Right lobe of liver (tissue), 6 donors: ENCODE results near the gene FUBP3. TPM values are rescaled to one million over a fixed set of nuclear protein-coding genes. Genes with fewer than 3 reads are reported as not detected.

ENCODE experiments used
- ATAC-seq, 4 donors: fragments of 200-7000 bp; cut with Tn5 transposase; one replicate each; pipeline ENCODE4 v1.9.1; 2020; ENCODE audit warnings: mild to moderate bottlenecking in 4 of 4, moderate library complexity in 4 of 4
- DNase-seq, 3 donors: peaks; one replicate each; pipeline ENCODE4 v3.0.0-alpha.2; 2020
- H3K27ac ChIP-seq, 3 donors: fragments of 200-600 bp; one replicate each; pipeline ENCODE4 v1.8.0; 2022
- H3K27me3 ChIP-seq, 2 donors: fragments of 200-600 bp; one replicate each; pipeline ENCODE4 v1.8.0; 2022
- H3K36me3 ChIP-seq, 4 donors: fragments of 200-600 bp; sonication (generic) in 1 of 4; one replicate each; pipeline versions ENCODE4 v1.5.1 to v1.8.0; 2017 to 2022; ENCODE audit warnings: control low read depth in 1 of 4
- H3K4me1 ChIP-seq, 4 donors: fragments of 200-600 bp; sonication (generic) in 1 of 4; one replicate each; pipeline versions ENCODE4 v1.5.1 to v1.8.0; 2017 to 2022; ENCODE audit warnings: control low read depth in 1 of 4
- H3K4me3 ChIP-seq, 3 donors: fragments of 200-600 bp; one replicate each; pipeline ENCODE4 v1.8.0; 2022
- H3K9me3 ChIP-seq, 4 donors: fragments of 200-600 bp; sonication (generic) in 1 of 4; one replicate each; pipeline versions ENCODE4 v1.5.1 to v1.8.0; 2017 to 2022; ENCODE audit warnings: control low read depth in 1 of 4
- POLR2A ChIP-seq: fragments of 450-650 bp; IDR thresholded peaks from one replicate; pipeline ENCODE4 v1.6.1; 2017; ENCODE audit warnings: antibody characterized with exemption, mild to moderate bottlenecking
- WGBS: methylation state at CpG from one replicate; pipeline ENCODE4 v1.1.6; 2018; ENCODE audit warnings: low coverage, low lambda C conversion rate; ENCODE audit not compliant: insufficient coverage; ENCODE audit errors: missing lambda C conversion rate; 5-methylcytosine and 5-hydroxymethylcytosine counted together
- intact Hi-C, 2 donors: fragments of 100-400 bp; cut with DNase I; formaldehyde crosslinking; loops; one replicate each; pipeline versions ENCODE4 v1.11.2 to v1.14.1; 2022
- total RNA-seq, 6 experiments: library from RNA; depleted of rRNA in 2 of 6; stranded (reverse); fragments of >200 nt in 2 of 6; fragmentation: NEBNext Ultra II Directional in 3 of 6; extraction: Animal tissue kit (Norgen Biotek cat#: 25700) in 3 of 6; gene quantifications; one replicate each; pipeline versions ENCODE4 v1.1.0 to v1.2.4, GENCODE V29; 2016 to 2023
- TF ChIP-seq, protein P1 (sequence below), 4 donors: fragments of 200-600 bp in 3 of 4; fragments of 450-650 bp in 1 of 4; IDR thresholded peaks; one replicate each; pipeline versions ENCODE4 v1.5.1 to v1.8.0; 2016 to 2022; ENCODE audit warnings: antibody characterized with exemption in 4 of 4, mild to moderate bottlenecking in 2 of 4
- donor health status: DM: no; HTN: yes; CAD: no.
- donor health status: DM: no; HTN: no; CAD: no.
- donor health status: DM: no; HTN: no; CAD: no.
- donor health status: DM: no; HTN: yes; CAD: no.
- donor health status: DM: no; HTN: yes; CAD: no.

Gene FUBP3
- total RNA-seq, 6 experiments from 2014 or later = 21.3 to 35.7 (median 25.2) TPM

DNA sequence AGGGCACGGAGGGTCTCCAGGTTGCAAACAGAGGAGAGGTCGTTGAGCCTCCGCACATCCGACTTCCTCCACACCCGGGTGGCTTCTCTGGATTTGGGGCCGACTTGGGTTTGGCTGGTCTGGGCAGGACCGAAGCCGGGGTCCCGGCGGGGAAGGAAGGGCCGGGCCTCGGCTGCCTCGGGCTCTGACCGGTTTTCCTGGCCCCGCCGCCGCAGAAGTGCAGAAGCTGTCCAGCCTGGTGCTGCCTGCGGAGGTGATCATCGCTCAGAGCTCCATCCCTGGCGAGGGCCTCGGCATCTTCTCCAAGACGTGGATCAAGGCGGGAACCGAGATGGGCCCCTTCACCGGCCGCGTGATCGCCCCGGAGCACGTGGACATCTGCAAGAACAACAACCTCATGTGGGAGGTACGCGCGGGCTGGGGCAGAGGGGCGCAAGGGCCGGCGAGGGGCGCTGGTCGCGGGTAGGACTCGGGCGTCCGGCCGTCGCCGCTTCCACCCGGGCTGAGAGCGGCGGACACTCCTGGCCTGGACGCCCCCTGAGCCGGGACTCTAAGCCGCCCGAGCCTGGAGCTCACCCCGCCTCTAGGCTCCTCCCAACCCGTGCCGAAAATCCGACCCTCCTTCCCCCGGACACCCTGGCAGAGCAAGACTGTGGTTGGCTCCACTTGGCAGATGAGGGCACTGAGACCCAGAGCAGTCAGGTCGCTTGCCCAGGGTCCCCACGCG, 87.2 kb downstream of the FUBP3 start:
- Histone ChIP-seq H3K27ac (no peak overlapping the region), H3K4me3 (no peak overlapping the region), H3K36me3 (no peaks in the 10 kb centered on the region), H3K4me1 (peaks cover 0 to 19% (median 0%) of the 10 kb centered on the region in 4 donors), H3K9me3 (no peaks in the 10 kb centered on the region), H3K27me3 (peaks cover 17 to 41% of the 10 kb centered on the region in 2 donors)
- ATAC-seq (no peak), DNase-seq (no peak)
- intact Hi-C loops = loop anchor here in 1 of 2 donors (5.0 kb wide), 1 partner anchor 194 kb away; no protein-coding TSS in a partner anchor
- TF ChIP-seq POLR2A = no peak
- TF ChIP-seq, protein P1, sequence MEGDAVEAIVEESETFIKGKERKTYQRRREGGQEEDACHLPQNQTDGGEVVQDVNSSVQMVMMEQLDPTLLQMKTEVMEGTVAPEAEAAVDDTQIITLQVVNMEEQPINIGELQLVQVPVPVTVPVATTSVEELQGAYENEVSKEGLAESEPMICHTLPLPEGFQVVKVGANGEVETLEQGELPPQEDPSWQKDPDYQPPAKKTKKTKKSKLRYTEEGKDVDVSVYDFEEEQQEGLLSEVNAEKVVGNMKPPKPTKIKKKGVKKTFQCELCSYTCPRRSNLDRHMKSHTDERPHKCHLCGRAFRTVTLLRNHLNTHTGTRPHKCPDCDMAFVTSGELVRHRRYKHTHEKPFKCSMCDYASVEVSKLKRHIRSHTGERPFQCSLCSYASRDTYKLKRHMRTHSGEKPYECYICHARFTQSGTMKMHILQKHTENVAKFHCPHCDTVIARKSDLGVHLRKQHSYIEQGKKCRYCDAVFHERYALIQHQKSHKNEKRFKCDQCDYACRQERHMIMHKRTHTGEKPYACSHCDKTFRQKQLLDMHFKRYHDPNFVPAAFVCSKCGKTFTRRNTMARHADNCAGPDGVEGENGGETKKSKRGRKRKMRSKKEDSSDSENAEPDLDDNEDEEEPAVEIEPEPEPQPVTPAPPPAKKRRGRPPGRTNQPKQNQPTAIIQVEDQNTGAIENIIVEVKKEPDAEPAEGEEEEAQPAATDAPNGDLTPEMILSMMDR (IDR thresholded peaks at IDR 0.05) = no peak
- WGBS = 4% methylated on average over 15 of the region's 60 CpGs

- TF ChIP-seq, protein P1 (IDR thresholded peaks at IDR 0.05) = no peak
- TF ChIP-seq POLR2A = no peak
- no CpG with 5 or more reads among the region's 4 CpGs for WGBS
- Histone ChIP-seq H3K4me3 (no peak overlapping the region), H3K27ac (no peak overlapping the region), H3K27me3 (peaks cover 17 to 36% of the 10 kb centered on the region in 2 donors), H3K36me3 (no peaks in the 10 kb centered on the region), H3K4me1 (peaks cover 0 to 13% (median 0%) of the 10 kb centered on the region in 4 donors), H3K9me3 (no peaks in the 10 kb centered on the region)
- ATAC-seq = no peak
- intact Hi-C loops = loop anchor here in 1 of 2 donors (5.0 kb wide), 1 partner anchor 195 kb away; no protein-coding TSS in a partner anchor
- no peak for DNase-seq
Measured at GRCh38 chr9:130667120-130667435, 87.7 kb downstream of the FUBP3 start.

DNA sequence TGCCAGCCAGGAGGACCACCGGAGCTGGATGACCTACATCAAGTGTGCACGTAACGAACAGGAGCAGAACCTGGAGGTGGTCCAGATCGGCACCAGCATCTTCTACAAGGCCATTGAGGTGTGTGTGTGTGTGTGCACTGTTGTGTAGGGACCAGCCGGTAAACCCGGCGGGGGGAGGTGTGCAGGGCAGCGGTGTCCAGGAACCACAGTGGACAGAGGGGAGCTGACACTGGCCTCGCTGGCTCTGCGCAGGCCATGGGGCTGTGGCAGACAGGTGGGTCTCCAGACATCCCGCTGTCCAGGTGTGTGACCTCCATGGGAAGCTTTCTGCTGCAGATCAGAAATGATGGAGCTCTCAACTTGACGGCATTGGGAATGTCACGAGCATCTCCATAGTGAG, 88.8 kb downstream of the FUBP3 start:
- Histone ChIP-seq H3K27ac (no peak overlapping the region), H3K27me3 (peaks cover 17 to 25% of the 10 kb centered on the region in 2 donors), H3K4me3 (no peak overlapping the region), H3K36me3 (no peaks in the 10 kb centered on the region), H3K9me3 (no peaks in the 10 kb centered on the region), H3K4me1 (peaks cover 0 to 8% (median 0%) of the 10 kb centered on the region in 4 donors)
- WGBS = 76% methylated on average over 4 of the region's 13 CpGs
- TF ChIP-seq POLR2A = no peak
- TF ChIP-seq, protein P1 (IDR thresholded peaks at IDR 0.05) = no peak
- intact Hi-C loops = loop anchor here in 1 of 2 donors (5.0 kb wide), 1 partner anchor 196 kb away; no protein-coding TSS in a partner anchor
- ATAC-seq = no peak
- no peak for DNase-seq

GRCh38 chr9:130668659-130669058, 89.3 kb downstream of the FUBP3 start:
- no peak for TF ChIP-seq POLR2A
- TF ChIP-seq, protein P1 (IDR thresholded peaks at IDR 0.05) = no peak
- H3K4me1 ChIP-seq = peaks cover 0 to 3% (median 0%) of the 10 kb centered on the region in 4 donors
- intact Hi-C loops = loop anchor here in 1 of 2 donors (5.0 kb wide), 1 partner anchor 196 kb away; no protein-coding TSS in a partner anchor
- H3K27ac ChIP-seq = no peak overlapping the region
- no peak overlapping the region for H3K4me3 ChIP-seq
- no peak for DNase-seq
- H3K36me3 ChIP-seq = no peaks in the 10 kb centered on the region
- peaks cover 17 to 20% of the 10 kb centered on the region in 2 donors for H3K27me3 ChIP-seq
- 39% methylated on average over 3 of the region's 12 CpGs for WGBS
- no peaks in the 10 kb centered on the region for H3K9me3 ChIP-seq
- ATAC-seq = no peak
